Panc1 (cell line): ENCODE data around the gene PTBP3. TPM values are rescaled to one million over a fixed set of nuclear protein-coding genes. Genes with fewer than 3 reads are reported as not detected.

Experiments
- ATAC-seq: fragments of 200-7000 bp; cut with Tn5 transposase; 2 replicates; pipeline ENCODE4 v1.9.1; 2020; ENCODE audit warnings: mild to moderate bottlenecking, moderate library complexity
- BruUV-seq: library from RNA; stranded (reverse); fragments of 400-500 nt; replicated peaks from 2 replicates; lab custom pipeline; 2021; lab: Mats Ljungman, UMichigan
- CTCF ChIA-PET: fragments of 300-600 bp; sonication (Branson Sonifier 250); formaldehyde crosslinking; loops from one replicate; lab custom pipeline; 2022; ENCODE audit warnings: antibody characterized with exemption; lab: Charles Lee
- POLR2A ChIA-PET: fragments of 300-600 bp; sonication (Branson Sonifier 250); formaldehyde crosslinking; loops from one replicate; lab custom pipeline; 2022; ENCODE audit warnings: antibody characterized with exemption; lab: Charles Lee
- DNase-seq: peaks from one replicate; pipeline ENCODE4 v3.0.0-alpha.2; 2010; ENCODE audit warnings: low read depth, low spot score
- H3K27ac ChIP-seq: 2 replicates; pipeline ENCODE4 v1.5.1; 2011; ENCODE audit warnings: mild to moderate bottlenecking, low read length, inconsistent platforms
- H3K27me3 ChIP-seq: fragments of 200-500 bp; sonication (Bioruptor generic); 2 replicates; pipeline ENCODE4 v1.6.0; 2014; ENCODE audit warnings: low read length, inconsistent platforms; ENCODE audit not compliant: control insufficient read depth, insufficient read depth
- H3K36me3 ChIP-seq: fragments of 200-500 bp; sonication (Bioruptor generic); 2 replicates; pipeline ENCODE4 v1.5.1; 2014; ENCODE audit warnings: inconsistent platforms, mild to moderate bottlenecking, low read length, moderate library complexity; ENCODE audit not compliant: control insufficient read depth, insufficient read depth
- H3K4me1 ChIP-seq: 2 replicates; pipeline ENCODE4 v1.5.1; 2011; ENCODE audit warnings: inconsistent platforms, mild to moderate bottlenecking, low read length, moderate library complexity; ENCODE audit not compliant: control insufficient read depth, insufficient read depth
- H3K4me3 ChIP-seq, 2 experiments: 2 replicates each; pipeline ENCODE4 v1.5.1; 2011 to 2012; ENCODE audit warnings: low read depth in 2 of 2, low read length in 2 of 2, mild to moderate bottlenecking in 2 of 2, inconsistent platforms in 1 of 2, moderate library complexity in 1 of 2
- H3K9me3 ChIP-seq: fragments of 200-500 bp; sonication (Bioruptor generic); 2 replicates; pipeline ENCODE4 v1.5.1; 2014; ENCODE audit warnings: low read depth, mild to moderate bottlenecking, inconsistent platforms, low read length, moderate library complexity; ENCODE audit not compliant: control insufficient read depth, insufficient read depth
- CTCF ChIP-seq: fragments of 450-650 bp; IDR thresholded peaks from 2 replicates; pipeline ENCODE4 v1.5.1; 2017; ENCODE audit warnings: mild to moderate bottlenecking
- POLR2AphosphoS5 ChIP-seq: IDR thresholded peaks from 2 replicates; pipeline ENCODE4 v1.6.1; 2012; ENCODE audit warnings: mild to moderate bottlenecking, low read depth, low read length, moderate library complexity
- REST ChIP-seq, 2 experiments: IDR thresholded peaks; 2 replicates each; pipeline ENCODE4 v1.6.1; 2011 to 2012; ENCODE audit warnings: low read depth in 2 of 2, control low read depth in 1 of 2, low read length in 1 of 2, mild to moderate bottlenecking in 1 of 2, moderate library complexity in 1 of 2; ENCODE audit not compliant: insufficient read depth in 1 of 2
- SIN3A ChIP-seq: IDR thresholded peaks from 2 replicates; pipeline ENCODE4 v1.6.1; 2012; ENCODE audit warnings: low read depth, mild to moderate bottlenecking, low read length, moderate library complexity, borderline replicate concordance; ENCODE audit not compliant: insufficient read depth
- TCF7L2 ChIP-seq: IDR thresholded peaks from 2 replicates; pipeline ENCODE4 v1.6.1; 2011; ENCODE audit warnings: mild to moderate bottlenecking, low read depth, low read length, inconsistent platforms
- in situ Hi-C: cut with HindIII; loops from 2 replicates; pipeline ENCODE4 v1.10.0; 2016; ENCODE audit warnings: low sequenced_read_pairs, low pct_unique_long_range_greater_than_20kb
- intact Hi-C: fragments of 100-400 bp; cut with micrococcal nuclease; formaldehyde crosslinking; loops from one replicate; pipeline ENCODE4 v1.10.0; 2022; ENCODE audit not compliant: unreplicated experiment
- total RNA-seq: library from RNA; stranded (reverse); gene quantifications from one replicate; pipeline ENCODE4 v1.2.1, GENCODE V29; 2021; ENCODE audit not compliant: unreplicated experiment

The PTBP3 gene
- total RNA-seq, 1 experiment from 2014 or later = 82.5 TPM

GRCh38 chr9:112198646-112199045, 134.8 kb downstream of the PTBP3 start:
- Histone ChIP-seq H3K27ac (no peak overlapping the region), H3K36me3 (no peaks in the 10 kb centered on the region), H3K4me3 (no peak overlapping the region), H3K27me3 (no peaks in the 10 kb centered on the region), H3K4me1 (no peaks in the 10 kb centered on the region), H3K9me3 (no peaks in the 10 kb centered on the region)
- BruUV-seq = no TSS peak
- in situ Hi-C loops (no loop called here), intact Hi-C loops (no loop called here)
- ChIA-PET CTCF (interaction anchor here (1.1 kb wide), 1 partner anchor 162 kb away, joined by 9 read pairs; no protein-coding TSS in a partner anchor), POLR2A (no interaction called here)
- no peak for TF ChIP-seq POLR2AphosphoS5
- TF ChIP-seq CTCF = no peak
- TF ChIP-seq SIN3A = no peak
- TF ChIP-seq TCF7L2 = no peak
- no peak for TF ChIP-seq REST (IDR thresholded peaks at IDR 0.05; ENCODE audit: insufficient read depth in 1 of 2, low read depth in 2 of 2, low read length in 1 of 2)
- ATAC-seq (peak; percentile 56; the same call in 1 of the 2 replicates), DNase-seq (no peak)

GRCh38 chr9:112194969-112195431, 138.4 kb downstream of the PTBP3 start:
- ATAC-seq (no peak), DNase-seq (no peak)
- no peak for TF ChIP-seq POLR2AphosphoS5
- TF ChIP-seq CTCF = no peak
- no peak for TF ChIP-seq TCF7L2
- TF ChIP-seq REST (IDR thresholded peaks at IDR 0.05; ENCODE audit: insufficient read depth in 1 of 2, low read depth in 2 of 2, low read length in 1 of 2) = no peak
- no peak for TF ChIP-seq SIN3A
- no peaks in the 10 kb centered on the region for H3K4me1 ChIP-seq
- intact Hi-C loops (no loop called here), in situ Hi-C loops (no loop called here)
- no peaks in the 10 kb centered on the region for H3K27me3 ChIP-seq
- H3K4me3 ChIP-seq = no peak overlapping the region
- ChIA-PET CTCF (no interaction called here), POLR2A (no interaction called here)
- no peak overlapping the region for H3K27ac ChIP-seq
- H3K9me3 ChIP-seq = no peaks in the 10 kb centered on the region
- no peaks in the 10 kb centered on the region for H3K36me3 ChIP-seq
- BruUV-seq = no TSS peak
